B cell (primary cell): ENCODE results near the gene HOXA9. TPM values are rescaled to one million over a fixed set of nuclear protein-coding genes. Genes with fewer than 3 reads are reported as not detected.

Experiments
- ATAC-seq: fragments of 200-7000 bp; cut with Tn5 transposase; one replicate; pipeline ENCODE4 v1.10.0; 2021; ENCODE audit warnings: low read depth, mild to moderate bottlenecking, moderate number of reproducible peaks, moderate library complexity
- CTCF ChIA-PET: fragments of 350-600 bp; sonication (Branson Sonifier 250); formaldehyde crosslinking; loops from one replicate; lab custom pipeline; 2021; ENCODE audit warnings: antibody characterized with exemption, inconsistent platforms; lab: Charles Lee
- POLR2A ChIA-PET: fragments of 350-600 bp; sonication (Branson Sonifier 250); formaldehyde crosslinking; loops from one replicate; lab custom pipeline; 2021; ENCODE audit warnings: antibody characterized with exemption; lab: Charles Lee
- DNase-seq: peaks from one replicate; pipeline ENCODE4 v3.0.0; 2013
- H2AFZ ChIP-seq: 2 replicates; pipeline ENCODE4 v1.6.1; 2012; ENCODE audit warnings: mild to moderate bottlenecking, low read depth, low read length; ENCODE audit not compliant: insufficient read depth, poor library complexity, severe bottlenecking
- H3K27ac ChIP-seq, 2 donors: 1 replicate in 1 of 2; 2 replicates in 1 of 2; pipeline ENCODE4 v1.5.1; 2012 to 2013; ENCODE audit warnings: low read length in 2 of 2, mild to moderate bottlenecking in 2 of 2, moderate library complexity in 1 of 2
- H3K27me3 ChIP-seq, 4 experiments: fragments of 200-600 bp in 1 of 4; sonication (generic) in 1 of 4; replicated peaks in 1 of 4; 1 replicate in 2 of 4; 2 replicates in 2 of 4; pipeline versions ENCODE4 v1.6.1 to v1.7.0; 2013 to 2016; ENCODE audit warnings: low read length in 3 of 4, mild to moderate bottlenecking in 2 of 4, mixed read lengths in 1 of 4, moderate library complexity in 1 of 4; ENCODE audit not compliant: insufficient read depth in 4 of 4, control insufficient read depth in 3 of 4; ENCODE audit errors: control extremely low read depth in 1 of 4
- H3K36me3 ChIP-seq, 2 experiments: replicated peaks in 1 of 2; 1 replicate in 1 of 2; 2 replicates in 1 of 2; pipeline versions ENCODE4 v1.6.1 to v1.7.1; 2013; ENCODE audit warnings: low read length in 1 of 2; ENCODE audit not compliant: insufficient read depth in 2 of 2, control insufficient read depth in 1 of 2; ENCODE audit errors: control extremely low read depth in 1 of 2, extremely low read depth in 1 of 2
- H3K4me1 ChIP-seq, 2 donors: fragments of 200-600 bp in 1 of 2; sonication (generic) in 1 of 2; 1 replicate in 1 of 2; 2 replicates in 1 of 2; pipeline versions ENCODE4 v1.5.1 to v1.6.1; 2013 to 2017; ENCODE audit warnings: low read length in 2 of 2; ENCODE audit not compliant: control insufficient read depth in 2 of 2, insufficient read depth in 2 of 2
- H3K4me2 ChIP-seq: replicated peaks from 2 replicates; pipeline ENCODE3; 2012; ENCODE audit warnings: mild to moderate bottlenecking, low read depth, low read length; ENCODE audit not compliant: poor library complexity, severe bottlenecking
- H3K4me3 ChIP-seq, 5 experiments: fragments of 200-600 bp in 1 of 5; sonication (generic) in 1 of 5; 1 replicate in 3 of 5; 2 replicates in 2 of 5; pipeline versions ENCODE4 v1.5.1 to v1.7.0; 2011 to 2016; ENCODE audit warnings: low read length in 4 of 5, mild to moderate bottlenecking in 4 of 5, low read depth in 2 of 5, control low read depth in 1 of 5, moderate library complexity in 1 of 5; ENCODE audit not compliant: insufficient read depth in 1 of 5; ENCODE audit errors: control extremely low read depth in 1 of 5, extremely low read depth in 1 of 5
- H3K79me2 ChIP-seq: fragments of 200-600 bp; sonication (generic); one replicate; pipeline ENCODE4 v1.6.0; 2016; ENCODE audit warnings: low read length; ENCODE audit not compliant: control insufficient read depth, insufficient read depth
- H3K9ac ChIP-seq: fragments of 200-600 bp; sonication (generic); 2 replicates; pipeline ENCODE4 v1.6.1; 2017; ENCODE audit warnings: mild to moderate bottlenecking, low read length, moderate library complexity
- H3K9me3 ChIP-seq, 3 donors: one replicate each; pipeline versions ENCODE4 v1.6.1 to v1.7.1; 2013; ENCODE audit warnings: low read length in 2 of 3; ENCODE audit not compliant: control insufficient read depth in 2 of 3, insufficient read depth in 1 of 3; ENCODE audit errors: control extremely low read depth in 1 of 3
- H4K20me1 ChIP-seq: 2 replicates; pipeline ENCODE4 v1.6.0; 2012; ENCODE audit warnings: mild to moderate bottlenecking, low read length; ENCODE audit not compliant: insufficient read depth, control insufficient read depth, poor library complexity, severe bottlenecking
- H3K27ac Mint-ChIP-seq: one replicate; pipeline ENCODE4 v1.8.0; 2021; ENCODE audit warnings: mixed read lengths
- H3K27me3 Mint-ChIP-seq: one replicate; pipeline ENCODE4 v1.8.0; 2021; ENCODE audit warnings: mixed read lengths
- H3K4me1 Mint-ChIP-seq: one replicate; pipeline ENCODE4 v1.8.0; 2021; ENCODE audit warnings: mixed read lengths
- H3K4me3 Mint-ChIP-seq: one replicate; pipeline ENCODE4 v1.8.0; 2021; ENCODE audit warnings: mixed read lengths
- H3K9me3 Mint-ChIP-seq: one replicate; pipeline ENCODE4 v1.8.0; 2022; ENCODE audit warnings: mixed read lengths; ENCODE audit not compliant: insufficient read depth
- EZH2 ChIP-seq: IDR thresholded peaks from 2 replicates; pipeline ENCODE4 v1.6.1; 2012; ENCODE audit warnings: borderline replicate concordance, low read depth, mild to moderate bottlenecking, moderate library complexity, low read length; ENCODE audit not compliant: insufficient read depth, poor library complexity, severe bottlenecking
- WGBS: methylation state at CpG from one replicate; pipeline ENCODE4 v1.1.5; 2013; ENCODE audit warnings: missing lambda C conversion rate; ENCODE audit not compliant: insufficient coverage; 5-methylcytosine and 5-hydroxymethylcytosine counted together
- intact Hi-C: fragments of 100-400 bp; cut with micrococcal nuclease; formaldehyde crosslinking; loops from one replicate; pipeline ENCODE4 v1.10.0; 2022
- polyA plus RNA-seq: library from polyadenylated mRNA; depleted of rRNA; stranded (reverse); fragments of >200 nt; gene quantifications from 2 replicates; pipeline ENCODE4 v1.2.3, GENCODE V29; 2012
- total RNA-seq, 2 donors: library from RNA; stranded (reverse); fragments of 120-200 nt in 1 of 2; gene quantifications; 1 replicate in 1 of 2; 2 replicates in 1 of 2; pipeline versions ENCODE4 v1.2.3 to v1.2.4, GENCODE V29; 2013 to 2022
- TF ChIP-seq, protein P1 (sequence below): fragments of 200-600 bp; IDR thresholded peaks from one replicate; pipeline ENCODE4 v1.8.0; 2022; ENCODE audit warnings: antibody characterized with exemption, mild to moderate bottlenecking

HOXA9 gene
- total and polyA plus RNA-seq, 2 donors (not counting 1 experiment from before 2014, with no cell fraction given): 0.07 TPM; not detected in 1

DNA sequence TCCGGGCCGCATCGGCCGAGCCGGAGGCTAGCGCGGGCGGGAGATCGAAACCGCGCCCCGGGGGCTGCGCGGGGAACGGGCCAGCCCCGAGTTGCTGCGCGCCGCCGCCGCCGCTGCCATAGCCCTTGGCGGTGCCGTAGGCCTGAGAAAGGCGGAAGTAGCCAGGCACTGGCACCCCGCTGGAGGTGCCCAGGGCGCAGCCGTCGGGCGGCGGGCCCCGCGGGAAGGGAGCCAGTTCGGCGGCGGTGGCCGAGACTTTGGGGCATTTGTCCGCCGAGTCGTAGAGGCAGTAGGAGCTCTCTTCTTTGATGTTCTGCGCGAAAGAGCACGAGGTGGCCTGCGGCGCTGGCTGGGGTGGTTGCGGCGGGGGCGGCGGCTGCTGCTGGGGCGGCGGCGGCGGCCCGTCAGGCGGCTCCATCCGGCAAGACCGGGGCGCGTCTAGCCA lies 8.2 kb upstream of the HOXA9 start:
- peaks cover 0 to 59% (median 10%) of the 10 kb centered on the region in 3 donors for H3K9me3 ChIP-seq
- H3K9ac ChIP-seq: peak overlapping the region; percentile 61
- peak overlapping the region; percentile 93 for H3K4me2 ChIP-seq
- H4K20me1 ChIP-seq: peaks cover 8% of the 10 kb centered on the region
- POLR2A ChIA-PET: interaction anchor here (0.8 kb wide), 1 partner anchor 23 kb away, joined by 3 read pairs; no protein-coding TSS in a partner anchor
- peak; percentile 75 for DNase-seq
- H3K27ac ChIP-seq: no peak overlapping the region
- H3K36me3 ChIP-seq: no peaks in the 10 kb centered on the region
- H3K4me3 ChIP-seq: peak overlapping the region in 3 of 5 experiments; percentile 36 to 55 (median 51)
- Mint-ChIP-seq H3K27ac (no peak overlapping the region), H3K27me3 (peaks cover 54% of the 10 kb centered on the region), H3K9me3 (no peaks in the 10 kb centered on the region), H3K4me3 (peak overlapping the region; percentile 54), H3K4me1 (peaks cover 19% of the 10 kb centered on the region)
- peaks cover 0 to 95% (median 79%) of the 10 kb centered on the region in 4 experiments for H3K27me3 ChIP-seq
- 3% methylated on average over 59 of the region's 59 CpGs for WGBS
- CTCF ChIA-PET: interaction anchor here (0.7 to 1.9 kb wide), 5 partner anchors 8 to 24 kb away, joined by 3 to 5 read pairs (median 3); no protein-coding TSS in a partner anchor
- TF ChIP-seq, protein P1, sequence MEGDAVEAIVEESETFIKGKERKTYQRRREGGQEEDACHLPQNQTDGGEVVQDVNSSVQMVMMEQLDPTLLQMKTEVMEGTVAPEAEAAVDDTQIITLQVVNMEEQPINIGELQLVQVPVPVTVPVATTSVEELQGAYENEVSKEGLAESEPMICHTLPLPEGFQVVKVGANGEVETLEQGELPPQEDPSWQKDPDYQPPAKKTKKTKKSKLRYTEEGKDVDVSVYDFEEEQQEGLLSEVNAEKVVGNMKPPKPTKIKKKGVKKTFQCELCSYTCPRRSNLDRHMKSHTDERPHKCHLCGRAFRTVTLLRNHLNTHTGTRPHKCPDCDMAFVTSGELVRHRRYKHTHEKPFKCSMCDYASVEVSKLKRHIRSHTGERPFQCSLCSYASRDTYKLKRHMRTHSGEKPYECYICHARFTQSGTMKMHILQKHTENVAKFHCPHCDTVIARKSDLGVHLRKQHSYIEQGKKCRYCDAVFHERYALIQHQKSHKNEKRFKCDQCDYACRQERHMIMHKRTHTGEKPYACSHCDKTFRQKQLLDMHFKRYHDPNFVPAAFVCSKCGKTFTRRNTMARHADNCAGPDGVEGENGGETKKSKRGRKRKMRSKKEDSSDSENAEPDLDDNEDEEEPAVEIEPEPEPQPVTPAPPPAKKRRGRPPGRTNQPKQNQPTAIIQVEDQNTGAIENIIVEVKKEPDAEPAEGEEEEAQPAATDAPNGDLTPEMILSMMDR: no peak
- TF ChIP-seq EZH2: peak; percentile 40
- H2AFZ ChIP-seq: peak overlapping the region; percentile 64
- peak; percentile 85 for ATAC-seq
- no peaks in the 10 kb centered on the region for H3K79me2 ChIP-seq
- peaks cover 36 to 59% of the 10 kb centered on the region in 2 donors for H3K4me1 ChIP-seq
- intact Hi-C loops: loop anchor here (1.0 kb wide), 1 partner anchor 11 kb away; no protein-coding TSS in a partner anchor

DNA sequence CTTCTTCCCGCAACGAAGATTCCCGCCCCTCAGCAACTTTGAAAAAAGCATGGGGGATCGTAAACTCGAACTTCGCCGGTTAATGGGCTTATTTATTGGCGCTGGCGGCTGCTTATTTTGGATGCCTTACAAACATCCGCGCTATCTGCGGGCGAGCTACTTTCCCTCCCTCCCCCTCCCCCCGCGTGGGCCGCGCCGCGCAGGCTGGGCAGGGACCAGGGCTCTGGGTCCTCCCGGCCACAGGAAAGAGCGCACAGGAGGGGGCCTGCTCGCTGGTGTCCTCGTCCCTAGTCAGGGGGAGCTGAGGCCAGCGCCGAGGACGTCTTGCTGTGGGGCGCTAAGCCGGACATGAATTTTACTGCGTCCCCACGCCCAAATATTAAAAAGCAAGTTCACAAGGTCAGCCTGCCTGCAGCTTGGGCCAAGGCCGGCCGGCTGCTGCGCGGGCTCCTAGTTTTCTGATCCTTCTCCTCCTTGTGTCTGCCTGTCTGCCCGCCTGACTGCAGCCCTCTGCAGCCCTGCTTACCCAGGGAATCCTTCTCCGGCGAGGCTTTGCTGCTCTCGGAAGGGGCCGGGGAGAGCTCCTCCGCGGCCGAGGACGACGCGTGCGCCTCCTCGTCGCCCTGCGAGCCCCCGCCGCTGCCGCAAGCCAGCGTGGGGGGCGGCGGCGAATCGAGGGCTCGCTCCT lies 7.6 kb upstream of the HOXA9 start:
- Histone ChIP-seq H3K36me3 (no peaks in the 10 kb centered on the region), H3K79me2 (no peaks in the 10 kb centered on the region), H3K9ac (peak overlapping the region; percentile 61), H3K4me3 (peak overlapping the region in 3 of 5 experiments; percentile 36 to 55 (median 51)), H3K4me2 (peak overlapping the region; percentile 93), H2AFZ (peak overlapping the region; percentile 64), H3K9me3 (peaks cover 0 to 64% (median 15%) of the 10 kb centered on the region in 3 donors), H4K20me1 (peaks cover 8% of the 10 kb centered on the region), H3K27me3 (peaks cover 0 to 96% (median 81%) of the 10 kb centered on the region in 4 experiments), H3K4me1 (peaks cover 38 to 63% of the 10 kb centered on the region in 2 donors), H3K27ac (no peak overlapping the region)
- intact Hi-C loops: loop anchor here (1.0 kb wide), 1 partner anchor 11 kb away; no protein-coding TSS in a partner anchor
- peaks cover 55% of the 10 kb centered on the region for H3K27me3 Mint-ChIP-seq
- TF ChIP-seq EZH2: no peak
- TF ChIP-seq, protein P1: no peak
- peak overlapping the region; percentile 54 for H3K4me3 Mint-ChIP-seq
- WGBS: 3% methylated on average over 56 of the region's 58 CpGs
- no peak for ATAC-seq
- H3K27ac Mint-ChIP-seq: no peak overlapping the region
- H3K9me3 Mint-ChIP-seq: no peaks in the 10 kb centered on the region
- POLR2A ChIA-PET: interaction anchor here (0.8 kb wide), 1 partner anchor 22 kb away, joined by 3 read pairs; no protein-coding TSS in a partner anchor
- H3K4me1 Mint-ChIP-seq: peaks cover 19% of the 10 kb centered on the region
- DNase-seq: no peak
- CTCF ChIA-PET: interaction anchor here (0.7 to 2.8 kb wide), 8 partner anchors 9 to 1306 kb away, joined by 3 to 10 read pairs (median 4); no protein-coding TSS in a partner anchor
